Cardiac fibroblast (primary cell): ENCODE measurements around the gene SLC15A1.

Source experiments
- DNase-seq, 2 donors: peaks; one replicate each; pipeline versions ENCODE4 v3.0.0 to v3.0.0-alpha.2; 2010; ENCODE audit warnings: low read depth in 2 of 2
- H3K4me3 ChIP-seq, 2 donors: replicated peaks in 1 of 2; 1 replicate in 1 of 2; 2 replicates in 1 of 2; pipeline ENCODE4 v1.5.1; 2011; ENCODE audit warnings: low read depth in 2 of 2, low read length in 2 of 2, mild to moderate bottlenecking in 2 of 2, moderate library complexity in 1 of 2
- CTCF ChIP-seq: IDR thresholded peaks from one replicate; pipeline ENCODE4 v1.5.1; 2011; ENCODE audit warnings: low read depth, mild to moderate bottlenecking, low read length, inconsistent platforms

SLC15A1 gene

GRCh38 chr13:98775386-98775785 is 22.9 kb upstream of the SLC15A1 start:
- H3K4me3 ChIP-seq = no peak overlapping the region
- no peak for DNase-seq
- no peak for TF ChIP-seq CTCF

GRCh38 chr13:98774776-98775175 is 22.3 kb upstream of the SLC15A1 start:
- no peak for TF ChIP-seq CTCF
- DNase-seq = no peak
- H3K4me3 ChIP-seq = no peak overlapping the region

- no peak for TF ChIP-seq CTCF
- no peak for DNase-seq
- no peak overlapping the region for H3K4me3 ChIP-seq
Measured at GRCh38 chr13:98773921-98774320, 21.4 kb upstream of the SLC15A1 start.

- no peak for TF ChIP-seq CTCF
- DNase-seq = no peak
- H3K4me3 ChIP-seq = no peak overlapping the region
Measured at GRCh38 chr13:98772794-98773452, 20.5 kb upstream of the SLC15A1 start.

GRCh38 chr13:98771838-98772611 is 19.6 kb upstream of the SLC15A1 start:
- no peak for TF ChIP-seq CTCF
- DNase-seq = no peak

GRCh38 chr13:98769736-98770135 is 17.3 kb upstream of the SLC15A1 start:
- no peak for DNase-seq
- TF ChIP-seq CTCF = no peak
- H3K4me3 ChIP-seq = no peak overlapping the region

More at GRCh38 chr13:98771838-98772611, 19.6 kb upstream of the SLC15A1 start:
- no peak overlapping the region for H3K4me3 ChIP-seq
